Esophagus squamous epithelium (tissue), 4 donors: ENCODE results near the gene AGR2.

ENCODE experiments used
- POLR2A ChIP-seq, 4 donors: fragments of 450-650 bp; IDR thresholded peaks; one replicate each; pipeline ENCODE4 v1.6.1; 2017; ENCODE audit warnings: antibody characterized with exemption in 4 of 4, mild to moderate bottlenecking in 4 of 4, moderate library complexity in 3 of 4
- TF ChIP-seq, protein P1 (sequence below), 6 experiments: fragments of 450-650 bp in 4 of 6; fragments of 200-600 bp in 2 of 6; sonication (generic) in 2 of 6; IDR thresholded peaks; one replicate each; pipeline ENCODE4 v1.5.1; 2016 to 2019; ENCODE audit warnings: antibody characterized with exemption in 6 of 6, mild to moderate bottlenecking in 4 of 6, moderate library complexity in 4 of 6

DNA sequence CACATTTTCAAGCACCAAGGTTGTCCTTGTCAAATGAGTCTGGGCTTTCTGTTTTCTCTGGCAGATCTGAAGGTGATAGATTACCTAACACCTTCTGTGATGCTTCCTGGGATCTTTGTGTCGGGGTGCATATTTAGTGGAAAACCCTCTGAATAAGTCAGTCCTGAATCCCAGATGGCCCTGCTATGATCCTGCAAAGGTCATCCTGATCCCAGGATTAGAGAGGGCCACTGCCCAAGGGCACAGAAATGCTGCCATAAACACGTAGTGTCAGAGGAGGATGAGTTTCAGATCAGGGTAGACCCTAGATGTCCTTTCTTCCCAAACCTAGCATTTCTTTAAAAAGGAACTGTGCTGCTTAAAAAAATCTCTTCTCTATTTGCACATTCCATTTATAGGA lies 19.0 kb downstream of the AGR2 start:
- TF ChIP-seq, protein P1, sequence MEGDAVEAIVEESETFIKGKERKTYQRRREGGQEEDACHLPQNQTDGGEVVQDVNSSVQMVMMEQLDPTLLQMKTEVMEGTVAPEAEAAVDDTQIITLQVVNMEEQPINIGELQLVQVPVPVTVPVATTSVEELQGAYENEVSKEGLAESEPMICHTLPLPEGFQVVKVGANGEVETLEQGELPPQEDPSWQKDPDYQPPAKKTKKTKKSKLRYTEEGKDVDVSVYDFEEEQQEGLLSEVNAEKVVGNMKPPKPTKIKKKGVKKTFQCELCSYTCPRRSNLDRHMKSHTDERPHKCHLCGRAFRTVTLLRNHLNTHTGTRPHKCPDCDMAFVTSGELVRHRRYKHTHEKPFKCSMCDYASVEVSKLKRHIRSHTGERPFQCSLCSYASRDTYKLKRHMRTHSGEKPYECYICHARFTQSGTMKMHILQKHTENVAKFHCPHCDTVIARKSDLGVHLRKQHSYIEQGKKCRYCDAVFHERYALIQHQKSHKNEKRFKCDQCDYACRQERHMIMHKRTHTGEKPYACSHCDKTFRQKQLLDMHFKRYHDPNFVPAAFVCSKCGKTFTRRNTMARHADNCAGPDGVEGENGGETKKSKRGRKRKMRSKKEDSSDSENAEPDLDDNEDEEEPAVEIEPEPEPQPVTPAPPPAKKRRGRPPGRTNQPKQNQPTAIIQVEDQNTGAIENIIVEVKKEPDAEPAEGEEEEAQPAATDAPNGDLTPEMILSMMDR (IDR thresholded peaks at IDR 0.05), result no peak
- no peak for TF ChIP-seq POLR2A (IDR thresholded peaks at IDR 0.05)
